ENCODE measurements around the gene ACADSB. TPM values are rescaled to one million over a fixed set of nuclear protein-coding genes. Genes with fewer than 3 reads are reported as not detected.

Gene ACADSB
- total RNA-seq, 4 donors from 2014 or later: 8.8 to 20.5 (median 18.1) TPM

DNA sequence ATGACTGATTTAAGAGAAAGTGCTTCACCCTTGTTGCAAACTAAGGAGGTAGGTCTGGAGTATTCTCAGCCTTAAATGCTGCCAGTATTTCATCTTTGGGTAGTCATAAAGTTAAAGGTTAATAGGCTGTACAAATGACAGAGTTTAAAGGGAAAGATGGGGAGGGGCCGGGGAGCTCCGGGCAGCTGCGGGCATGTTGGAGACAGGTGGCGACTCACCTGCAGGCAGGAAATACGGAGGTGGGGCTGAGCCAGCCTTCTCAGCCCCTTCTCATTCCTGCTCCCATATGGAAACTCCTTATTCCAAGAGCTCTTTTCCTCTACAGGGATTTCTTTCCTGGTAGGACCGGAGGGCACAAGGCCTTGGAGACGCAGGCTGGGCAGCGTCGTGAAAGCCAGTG, 95.1 kb downstream of the ACADSB start:
- no peak overlapping the region for H3K4me3 ChIP-seq (ENCODE audit: low read depth, poor library complexity, severe bottlenecking)
- no peak for DNase-seq (ENCODE audit: low spot score in 2 of 2)
- intact Hi-C loops (cut with DNase I; ENCODE audit: low total_unique reads): no loop called here
- TF ChIP-seq POLR2A (IDR thresholded peaks at IDR 0.05): no peak
- TF ChIP-seq, protein P1, sequence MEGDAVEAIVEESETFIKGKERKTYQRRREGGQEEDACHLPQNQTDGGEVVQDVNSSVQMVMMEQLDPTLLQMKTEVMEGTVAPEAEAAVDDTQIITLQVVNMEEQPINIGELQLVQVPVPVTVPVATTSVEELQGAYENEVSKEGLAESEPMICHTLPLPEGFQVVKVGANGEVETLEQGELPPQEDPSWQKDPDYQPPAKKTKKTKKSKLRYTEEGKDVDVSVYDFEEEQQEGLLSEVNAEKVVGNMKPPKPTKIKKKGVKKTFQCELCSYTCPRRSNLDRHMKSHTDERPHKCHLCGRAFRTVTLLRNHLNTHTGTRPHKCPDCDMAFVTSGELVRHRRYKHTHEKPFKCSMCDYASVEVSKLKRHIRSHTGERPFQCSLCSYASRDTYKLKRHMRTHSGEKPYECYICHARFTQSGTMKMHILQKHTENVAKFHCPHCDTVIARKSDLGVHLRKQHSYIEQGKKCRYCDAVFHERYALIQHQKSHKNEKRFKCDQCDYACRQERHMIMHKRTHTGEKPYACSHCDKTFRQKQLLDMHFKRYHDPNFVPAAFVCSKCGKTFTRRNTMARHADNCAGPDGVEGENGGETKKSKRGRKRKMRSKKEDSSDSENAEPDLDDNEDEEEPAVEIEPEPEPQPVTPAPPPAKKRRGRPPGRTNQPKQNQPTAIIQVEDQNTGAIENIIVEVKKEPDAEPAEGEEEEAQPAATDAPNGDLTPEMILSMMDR (IDR thresholded peaks at IDR 0.05): no peak
- 40% methylated on average over 9 of the region's 9 CpGs for WGBS, 2 donors

Other genes with a start within 250 kb of the ACADSB start
- under 1 TPM; 0.13 to 0.88 (median 0.54) TPM for gene CUZD1, start 163.1 kb upstream of the ACADSB start, total RNA-seq
- gene FAM24B, start 129.4 kb upstream of the ACADSB start, total RNA-seq: 1 to 10 TPM; 1.4 to 5.3 (median 4.0) TPM
- not detected for gene FAM24A, start 98.4 kb upstream of the ACADSB start, total RNA-seq
- 1 to 10 TPM; 3.3 to 6.3 (median 5.2) TPM for gene C10orf88, start 54.8 kb upstream of the ACADSB start, total RNA-seq
- gene PSTK, start 28.6 kb upstream of the ACADSB start, total RNA-seq: 1 to 10 TPM in 3 of 4 donors, under 1 TPM in 1; 0.84 to 5.7 (median 2.2) TPM
- 10 to 100 TPM in 1 of 4 donors, 1 to 10 TPM in 3; 8.7 to 10.5 (median 9.5) TPM for gene IKZF5, start 211 bp upstream of the ACADSB start, total RNA-seq
- not detected for gene HMX3, start 127.0 kb downstream of the ACADSB start, total RNA-seq
- not detected for gene HMX2, start 139.1 kb downstream of the ACADSB start, total RNA-seq
- gene BUB3, start 145.4 kb downstream of the ACADSB start, total RNA-seq: 100 to 1,000 TPM in 2 of 4 donors, 10 to 100 TPM in 2; 75.7 to 125 (median 102) TPM